HG02970 (cell line): ENCODE measurements around the gene ADCY5.

Source experiments
- ATAC-seq: cut with Tn5 transposase; IDR thresholded peaks from one replicate; pipeline ENCODE4 v1.9.1; 2021; ENCODE audit warnings: mild to moderate bottlenecking, moderate library complexity, moderate number of reproducible peaks; ENCODE audit not compliant: unreplicated experiment, low FRiP score

The ADCY5 gene

GRCh38 chr3:123294296-123294938 is 154.5 kb downstream of the ADCY5 start:
- ATAC-seq = no peak

DNA sequence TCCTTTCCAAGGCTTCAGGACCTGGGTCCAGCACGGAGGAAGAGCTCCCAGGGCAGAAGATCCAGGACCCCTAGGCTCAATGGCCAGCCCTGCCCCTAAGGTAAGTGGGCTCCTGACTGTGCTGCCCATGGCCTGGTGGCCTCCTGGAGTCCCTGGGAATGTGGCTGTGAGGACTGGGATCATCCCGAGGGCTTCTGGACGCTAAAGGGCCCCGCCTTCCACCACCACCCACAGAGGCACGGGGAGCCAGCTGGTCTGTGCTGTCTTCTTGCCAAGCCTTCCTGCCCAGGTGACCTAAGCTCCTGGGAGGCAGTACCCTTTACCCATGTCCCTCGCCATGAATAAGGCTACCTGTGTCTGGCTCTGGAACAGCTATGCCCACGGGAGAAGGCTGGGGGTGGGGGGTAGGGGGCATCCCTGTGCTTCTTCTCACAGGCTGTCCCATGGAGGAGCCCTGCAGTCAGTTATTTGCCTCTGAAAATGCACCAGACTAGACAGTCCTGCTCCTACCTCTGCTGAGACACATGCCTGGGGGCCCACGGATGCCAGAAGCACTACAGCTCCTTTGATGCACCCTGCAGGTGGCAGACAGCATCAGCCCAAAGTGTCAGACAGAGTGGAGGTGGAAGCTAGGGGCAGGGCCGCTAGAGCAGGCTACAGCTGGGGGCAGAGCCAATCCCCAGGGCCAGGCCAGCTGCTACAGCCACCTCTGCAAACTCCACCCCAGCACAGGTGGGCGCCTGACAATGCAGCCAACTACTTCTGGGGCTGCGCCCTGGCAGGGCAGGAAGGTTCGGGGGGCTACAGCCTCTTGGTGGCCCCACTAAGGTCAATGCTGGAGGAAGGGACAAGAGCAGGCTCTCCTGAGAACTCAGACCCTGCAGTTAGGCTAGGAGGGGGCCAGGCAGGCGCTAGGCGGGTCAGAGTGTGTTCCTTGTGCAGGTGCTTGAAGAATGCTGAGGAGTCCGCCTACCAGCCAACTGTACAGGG is 156.3 kb downstream of the ADCY5 start:
- ATAC-seq = no peak

GRCh38 chr3:123291404-123291803 is 157.5 kb downstream of the ADCY5 start:
- no peak for ATAC-seq

GRCh38 chr3:123290962-123291361 is 157.9 kb downstream of the ADCY5 start:
- no peak for ATAC-seq

DNA sequence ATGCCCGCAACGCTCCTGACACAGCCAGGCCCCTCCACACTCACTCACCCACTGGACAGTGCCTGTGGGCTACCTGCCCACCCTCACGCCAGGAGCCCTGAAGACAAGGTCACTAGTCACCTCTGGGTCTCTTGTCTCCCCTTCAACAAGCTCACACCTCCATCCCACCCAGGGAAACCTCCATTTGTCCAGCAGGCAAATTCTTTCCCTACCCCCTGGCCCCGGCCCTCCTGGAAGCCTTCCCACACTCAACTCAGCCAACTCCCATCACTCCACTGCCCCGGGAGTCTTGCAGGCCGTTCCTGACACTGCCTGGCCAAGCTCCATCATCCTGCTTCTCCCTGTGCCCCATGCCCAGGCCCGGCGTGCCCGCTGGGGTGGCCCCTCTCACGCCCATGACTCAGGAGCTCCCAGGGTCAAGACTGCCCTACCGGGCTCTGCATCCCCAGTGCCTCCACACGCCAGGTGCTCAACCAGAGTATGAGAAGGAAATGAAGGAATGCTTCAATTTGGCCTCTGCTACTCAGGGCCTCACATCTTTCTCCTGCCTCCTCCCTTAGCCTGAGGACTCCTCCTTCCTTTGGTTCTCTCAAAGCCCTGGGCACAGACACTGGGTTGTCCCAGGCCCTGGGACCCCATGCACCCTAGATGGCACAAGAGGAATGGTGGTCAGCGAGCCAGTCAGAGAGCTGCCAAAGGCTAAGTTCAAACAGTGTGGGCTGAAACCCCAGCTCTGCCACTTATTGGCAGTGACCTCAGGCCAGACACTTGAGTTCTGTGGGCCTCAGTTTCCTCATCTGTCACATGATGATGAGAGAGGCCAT is 158.6 kb downstream of the ADCY5 start:
- ATAC-seq = no peak

GRCh38 chr3:123289391-123290106 is 159.3 kb downstream of the ADCY5 start:
- ATAC-seq = no peak

- ATAC-seq = no peak
These were observed 161.0 kb downstream of the ADCY5 start for GRCh38 chr3:123287962-123288302.

DNA sequence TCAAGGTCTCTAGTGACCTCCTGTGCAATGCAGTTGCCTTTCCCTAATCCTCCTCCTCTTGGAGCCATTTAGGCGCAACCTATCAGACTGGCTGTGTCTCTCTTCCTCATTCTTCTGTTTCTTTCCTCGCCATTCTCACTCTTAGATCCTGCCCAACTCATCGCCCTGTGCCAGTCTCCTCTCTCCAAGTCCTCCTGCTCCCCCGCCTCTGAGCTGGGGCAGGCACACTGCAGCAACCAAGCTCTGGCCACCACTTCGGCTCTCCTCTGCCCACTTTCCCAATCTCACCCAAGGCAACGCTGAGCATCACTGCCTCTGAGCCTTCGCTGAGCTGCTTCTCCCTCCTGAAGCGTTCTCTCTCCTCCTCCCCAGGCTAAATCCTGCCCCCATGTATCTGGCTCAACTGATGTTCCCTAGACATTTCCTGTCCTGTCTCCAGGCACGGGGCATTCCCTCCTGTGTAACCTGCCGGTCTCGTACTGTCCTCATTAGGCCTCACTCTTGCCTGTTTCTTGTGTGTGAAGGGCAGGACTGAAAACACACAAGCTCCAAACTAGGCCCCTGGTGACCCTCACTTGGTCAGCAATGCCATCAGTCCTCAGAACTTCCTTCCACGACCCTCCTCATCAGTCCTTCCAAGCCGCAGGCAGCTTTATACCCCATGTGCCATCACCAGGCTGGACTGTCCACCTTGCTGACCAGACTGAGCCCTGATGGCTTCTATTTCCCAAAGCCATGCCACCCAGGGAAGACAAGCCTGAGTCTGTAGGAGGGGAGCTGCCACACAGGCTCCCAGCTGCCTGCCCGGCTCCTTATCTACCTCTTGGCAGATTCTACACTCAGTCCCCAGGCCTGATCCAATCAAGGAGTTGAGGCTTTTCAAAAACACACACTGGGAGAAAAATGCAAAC is 161.6 kb downstream of the ADCY5 start:
- ATAC-seq = no peak

- ATAC-seq = no peak
These were observed 162.4 kb downstream of the ADCY5 start for GRCh38 chr3:123286308-123287023.

- ATAC-seq = no peak
These were observed 163.0 kb downstream of the ADCY5 start for GRCh38 chr3:123285931-123286307.

DNA sequence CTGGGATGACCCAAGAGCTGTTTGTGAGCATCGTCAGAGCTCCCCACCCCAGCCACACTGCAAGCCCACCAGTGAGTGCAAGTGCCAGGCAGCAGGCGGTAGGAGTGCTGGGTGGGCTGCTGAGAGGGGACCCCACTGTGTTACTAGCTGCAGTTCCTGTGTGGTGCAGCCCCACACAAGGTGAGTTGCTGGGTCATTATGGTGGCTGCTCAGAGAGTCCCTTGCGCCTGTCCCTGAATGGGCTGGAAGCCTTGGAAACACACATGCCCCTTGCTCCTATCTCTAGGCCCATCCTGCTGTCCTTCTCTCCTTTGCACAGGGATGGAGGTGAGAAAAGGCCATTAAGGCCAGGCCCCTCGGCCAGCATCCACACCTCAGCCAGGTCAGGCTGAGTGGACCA is 163.4 kb downstream of the ADCY5 start:
- ATAC-seq = no peak

- no peak for ATAC-seq
These were observed 163.8 kb downstream of the ADCY5 start for GRCh38 chr3:123285066-123285465.

GRCh38 chr3:123284399-123285010 is 164.4 kb downstream of the ADCY5 start:
- ATAC-seq = no peak

DNA sequence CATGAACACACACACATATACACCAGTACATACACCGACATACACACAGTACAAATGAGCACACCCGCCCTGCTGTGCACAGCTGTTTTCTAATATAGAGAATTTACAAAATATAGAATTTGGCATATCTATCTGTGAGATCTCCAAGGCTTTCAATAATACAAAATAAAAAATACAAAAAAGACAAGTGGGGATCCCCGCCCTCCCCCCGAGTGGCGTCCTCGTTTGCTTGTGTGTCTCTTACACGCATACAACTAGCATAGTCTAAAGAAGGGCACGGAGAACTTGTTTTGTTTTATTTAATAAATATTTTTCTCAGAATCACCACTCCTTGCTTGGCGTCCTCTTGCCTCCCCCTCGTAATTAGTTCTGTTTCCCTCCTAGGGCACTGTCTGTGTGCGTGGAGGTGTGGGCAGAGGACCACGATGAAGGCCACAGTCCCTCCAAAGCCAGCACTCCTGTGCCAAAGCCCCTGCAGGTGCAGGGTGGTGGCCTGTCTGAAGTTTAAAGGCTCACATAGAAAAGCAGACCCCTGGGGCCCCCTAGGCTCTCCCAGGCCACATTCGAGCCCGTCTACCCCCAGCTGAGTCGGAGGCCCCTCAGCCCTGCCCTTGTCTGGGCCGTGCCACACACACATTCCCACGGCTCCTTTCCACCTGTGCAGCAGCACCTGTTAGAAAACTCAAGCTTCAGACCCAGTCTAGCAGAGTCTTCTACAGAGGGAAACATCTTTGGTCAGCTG is 165.1 kb downstream of the ADCY5 start:
- no peak for ATAC-seq

DNA sequence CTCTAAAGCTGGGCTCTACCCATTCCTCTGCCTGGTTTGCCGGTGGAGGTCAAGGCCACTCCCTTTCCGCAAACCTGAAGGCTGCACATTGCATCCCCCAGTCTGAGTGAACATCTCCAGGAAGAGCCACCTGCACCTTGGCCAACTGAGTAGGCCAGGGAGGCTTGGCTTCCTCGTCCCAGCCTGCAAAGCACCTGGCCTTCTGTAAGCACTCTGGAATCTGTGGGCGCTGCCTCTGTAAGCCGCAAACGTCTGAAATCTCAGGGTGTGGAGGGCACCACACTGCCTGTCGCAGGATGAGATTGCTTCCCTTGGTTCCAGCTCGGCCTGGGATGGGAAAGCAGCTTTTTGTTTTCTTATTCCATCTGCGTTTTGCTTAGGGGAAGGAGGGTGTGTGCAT is 165.8 kb downstream of the ADCY5 start:
- ATAC-seq = no peak

- ATAC-seq = no peak
These were observed 166.4 kb downstream of the ADCY5 start for GRCh38 chr3:123282461-123282860.

- ATAC-seq = no peak
These were observed 167.0 kb downstream of the ADCY5 start for GRCh38 chr3:123281929-123282328.

DNA sequence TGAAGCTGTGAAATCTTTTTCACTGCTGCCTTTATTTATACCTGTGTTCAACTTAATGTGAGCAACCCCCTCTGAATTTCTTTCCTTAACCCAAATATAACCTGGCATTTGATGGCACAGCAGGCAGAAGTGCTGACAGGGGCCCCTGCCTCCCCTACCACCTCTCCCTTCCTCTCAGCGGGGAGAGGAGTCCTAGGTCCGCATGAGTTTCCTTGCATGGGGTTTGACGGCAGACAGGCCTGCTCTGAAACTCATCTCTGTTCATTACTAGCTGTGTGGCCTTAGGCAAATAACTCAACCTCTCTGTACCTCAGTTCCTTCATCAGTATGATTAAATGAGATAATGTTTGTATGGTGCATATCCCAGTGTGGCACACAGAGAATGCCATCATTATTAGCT is 167.5 kb downstream of the ADCY5 start:
- no peak for ATAC-seq
